Hindlimb muscle (tissue), 1 donor: ENCODE data around the gene TMEM217. TPM values are rescaled to one million over a fixed set of nuclear protein-coding genes. Genes with fewer than 3 reads are reported as not detected.
A peak's percentile ranks its signal among the peaks of the same experiment; 100 is the strongest.

Source experiments
- DNase-seq: peaks from one replicate; pipeline ENCODE4 v3.0.0-alpha.2; 2013
- polyA plus RNA-seq: library from polyadenylated mRNA; unstranded; fragments of 120-200 nt; gene quantifications from one replicate; pipeline ENCODE4 v1.2.1, GENCODE V29; 2013; ENCODE audit not compliant: insufficient read length

TMEM217 gene
- polyA plus RNA-seq, 1 donor: 0.72 TPM

DNA sequence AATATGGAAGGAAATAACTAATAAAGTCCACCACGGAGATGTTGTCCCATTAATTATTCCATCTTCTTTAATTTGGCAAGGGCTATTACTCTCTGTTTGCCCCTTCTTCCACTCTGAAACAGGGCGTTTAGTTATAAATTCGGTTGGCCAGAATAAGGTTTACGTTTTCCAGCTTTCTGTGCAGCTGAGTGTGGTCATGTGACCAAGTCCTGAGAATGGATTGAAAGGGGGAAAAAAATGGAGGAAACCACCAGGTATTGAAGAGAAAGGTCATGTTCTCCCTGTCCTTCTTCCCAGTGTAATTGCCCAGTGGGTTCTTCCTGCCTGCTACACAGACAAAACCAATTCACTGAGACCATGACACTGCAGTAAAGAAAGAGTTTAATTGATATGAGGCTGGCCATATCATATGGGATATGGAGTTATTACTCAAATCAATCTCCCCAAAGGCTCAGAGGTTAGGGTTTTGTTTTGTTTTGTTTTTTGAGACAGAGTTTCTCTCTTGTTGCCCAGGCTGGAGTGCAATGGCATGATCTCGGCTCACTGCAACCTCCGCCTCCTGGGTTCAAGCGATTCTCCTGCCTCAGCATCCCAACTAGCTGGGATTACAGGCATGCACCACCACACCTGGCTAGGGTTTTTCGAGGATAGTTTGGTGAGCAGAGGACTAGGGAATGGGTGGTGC, 14.7 kb downstream of the TMEM217 start:
- no peak for DNase-seq

DNA sequence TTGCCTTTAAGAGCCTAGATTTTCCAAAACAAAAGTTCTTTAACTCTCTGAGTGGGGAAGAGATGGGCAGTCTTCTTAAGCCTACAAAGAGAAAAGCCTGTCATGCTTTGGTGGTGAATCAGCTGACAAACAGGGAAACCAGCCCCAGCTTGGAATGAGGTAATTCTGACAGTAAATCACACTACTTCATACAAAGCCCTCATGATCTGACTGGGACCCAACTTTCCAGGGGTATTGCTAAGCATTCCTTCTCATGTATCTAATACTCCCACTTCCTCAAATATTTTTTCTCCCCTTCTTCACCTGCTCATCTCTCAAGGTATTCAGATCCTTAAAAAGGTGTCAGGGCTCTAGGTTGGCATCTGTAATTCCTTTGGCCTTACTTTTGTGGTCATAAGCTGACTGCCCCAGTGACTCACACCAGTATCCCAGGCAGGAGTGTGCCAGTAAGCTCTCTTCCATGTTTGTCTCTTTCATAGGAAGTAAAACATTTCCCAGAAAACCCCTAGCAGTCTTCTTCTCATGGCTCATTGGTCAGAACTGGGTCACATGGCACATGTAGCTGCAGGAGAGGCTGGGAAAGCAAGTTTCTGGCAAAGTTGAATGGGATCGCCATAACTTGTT, 15.4 kb downstream of the TMEM217 start:
- DNase-seq: no peak

DNA sequence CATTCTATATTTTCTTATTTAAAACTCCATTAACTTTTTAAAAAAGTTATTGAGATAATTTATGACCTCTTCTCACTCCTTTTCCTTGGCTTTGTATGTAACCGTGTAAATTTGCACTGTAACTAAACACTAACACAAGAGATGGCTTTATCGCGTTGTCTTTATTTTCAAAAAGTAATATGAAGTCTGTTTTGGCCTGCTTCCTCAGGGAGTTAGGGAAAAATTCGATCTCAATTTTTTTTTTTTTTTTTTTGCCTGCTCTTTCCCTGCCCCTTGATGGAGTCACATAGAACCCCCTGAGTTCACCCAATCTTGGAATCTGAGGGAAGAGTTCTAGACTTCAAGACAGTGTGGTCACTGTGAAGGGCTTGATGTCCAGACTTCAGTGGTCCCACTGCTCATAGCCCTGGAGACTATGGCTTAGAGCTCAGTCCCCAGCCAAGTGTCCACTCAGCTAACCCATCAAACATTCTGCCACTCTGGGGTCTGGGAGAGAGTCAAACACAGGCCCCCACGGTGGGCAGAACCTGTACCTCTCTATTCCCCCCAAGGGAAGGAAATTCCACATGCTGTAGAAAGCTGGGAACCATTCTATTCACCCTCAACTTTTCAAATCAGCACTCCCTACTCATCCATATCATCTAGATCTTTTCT, 16.0 kb downstream of the TMEM217 start:
- DNase-seq: no peak

DNA sequence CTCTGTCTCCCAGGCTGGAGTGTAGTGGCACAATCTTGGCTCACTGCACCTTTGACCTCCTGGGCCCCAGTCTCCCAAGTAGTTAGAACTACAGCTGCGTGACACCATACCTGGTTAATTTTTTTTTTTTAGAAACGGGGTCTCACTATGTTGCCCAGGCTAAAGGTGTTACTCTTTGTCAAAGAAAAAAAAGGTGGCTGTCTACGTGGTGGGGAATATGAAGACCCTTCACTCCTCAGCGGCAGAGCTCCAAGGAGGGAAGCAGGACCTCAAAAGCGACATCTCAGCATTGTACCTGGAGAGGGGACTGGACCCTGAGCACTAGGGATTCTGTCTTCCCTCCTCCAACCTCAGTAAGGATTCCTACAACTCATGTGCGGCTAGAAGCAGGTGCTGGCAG, 16.8 kb downstream of the TMEM217 start:
- DNase-seq: no peak

GRCh38 chr6:37239950-37240713, 17.8 kb downstream of the TMEM217 start:
- peak; percentile 92 for DNase-seq

DNA sequence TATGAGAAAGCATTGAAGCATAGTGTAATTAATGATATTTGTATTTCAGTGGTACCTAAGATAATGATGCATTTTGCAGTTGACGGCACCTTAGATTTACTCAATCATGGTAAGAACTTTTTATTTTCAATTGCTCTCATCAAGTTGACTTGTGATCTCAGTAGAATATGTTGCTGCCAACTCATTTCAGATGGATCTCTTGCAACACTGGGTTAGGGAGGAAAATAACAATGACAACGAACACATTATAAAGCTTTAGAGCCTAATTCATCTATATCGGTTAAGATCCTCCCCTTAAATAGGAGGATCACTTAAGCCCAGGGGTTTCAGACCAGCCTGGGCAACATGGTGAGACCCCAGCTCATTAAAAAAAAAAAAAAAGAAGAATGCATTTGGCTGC, 18.4 kb downstream of the TMEM217 start:
- DNase-seq: no peak

DNA sequence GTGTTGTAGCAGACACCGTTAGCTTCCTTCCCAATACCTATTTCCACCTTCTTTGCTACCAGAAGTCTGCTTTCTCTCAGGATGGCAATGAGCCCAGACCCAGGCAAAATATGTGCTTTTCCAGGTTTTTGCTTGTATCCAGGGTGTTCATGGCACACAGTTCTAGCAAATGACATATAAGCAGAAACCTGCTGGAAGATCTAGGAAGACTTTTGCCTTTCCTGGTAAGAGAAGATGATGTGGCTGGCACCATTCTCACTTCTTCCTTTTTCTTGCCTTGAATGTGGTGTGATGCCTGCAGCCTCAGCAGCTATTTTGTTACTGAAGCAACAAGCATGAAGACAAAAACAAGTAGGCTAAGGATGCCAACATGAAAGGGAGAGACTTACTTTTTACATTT, 19.6 kb downstream of the TMEM217 start:
- DNase-seq: no peak

GRCh38 chr6:37237789-37238188, 20.2 kb downstream of the TMEM217 start:
- DNase-seq: no peak

DNA sequence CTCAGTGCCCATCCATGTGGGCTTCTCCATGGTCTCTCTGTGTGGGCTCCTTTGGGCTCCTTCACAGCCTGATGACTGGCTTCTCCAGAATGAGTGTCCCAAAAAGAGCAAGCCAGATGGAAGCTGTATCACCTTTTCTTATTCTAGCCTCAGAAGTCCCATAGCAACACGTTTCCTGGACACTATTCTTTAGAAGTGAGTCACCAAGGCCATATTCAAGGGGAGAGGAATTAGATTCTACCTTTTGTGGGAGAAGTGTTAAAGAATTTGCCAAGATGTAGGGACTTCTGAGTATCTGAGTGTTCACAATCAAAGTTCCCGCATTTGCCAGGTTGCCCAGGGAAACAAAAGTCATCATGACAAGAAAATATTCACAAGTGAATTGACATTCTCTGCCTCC, 21.0 kb downstream of the TMEM217 start:
- no peak for DNase-seq

DNA sequence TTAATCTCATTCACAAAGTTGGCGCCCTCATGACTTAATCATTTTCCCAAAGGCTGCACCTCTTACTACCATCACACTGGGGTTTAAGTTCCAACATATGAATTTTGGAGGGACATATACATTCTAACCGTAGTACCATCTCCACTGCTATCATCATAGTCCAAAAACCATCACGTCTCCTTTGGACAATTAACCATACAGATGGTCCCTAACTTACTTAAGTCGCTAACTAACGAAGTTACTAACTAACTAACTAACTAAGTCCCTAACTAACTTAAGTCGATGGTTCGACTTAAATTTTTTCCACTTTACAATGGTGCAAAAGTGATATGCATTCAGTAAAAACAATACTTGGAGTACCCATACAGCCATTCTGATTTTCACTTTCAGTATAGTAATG, 24.4 kb downstream of the TMEM217 start:
- DNase-seq: no peak

GRCh38 chr6:37232430-37233017, 25.4 kb downstream of the TMEM217 start:
- DNase-seq: no peak

GRCh38 chr6:37230104-37230503, 27.8 kb downstream of the TMEM217 start:
- no peak for DNase-seq

DNA sequence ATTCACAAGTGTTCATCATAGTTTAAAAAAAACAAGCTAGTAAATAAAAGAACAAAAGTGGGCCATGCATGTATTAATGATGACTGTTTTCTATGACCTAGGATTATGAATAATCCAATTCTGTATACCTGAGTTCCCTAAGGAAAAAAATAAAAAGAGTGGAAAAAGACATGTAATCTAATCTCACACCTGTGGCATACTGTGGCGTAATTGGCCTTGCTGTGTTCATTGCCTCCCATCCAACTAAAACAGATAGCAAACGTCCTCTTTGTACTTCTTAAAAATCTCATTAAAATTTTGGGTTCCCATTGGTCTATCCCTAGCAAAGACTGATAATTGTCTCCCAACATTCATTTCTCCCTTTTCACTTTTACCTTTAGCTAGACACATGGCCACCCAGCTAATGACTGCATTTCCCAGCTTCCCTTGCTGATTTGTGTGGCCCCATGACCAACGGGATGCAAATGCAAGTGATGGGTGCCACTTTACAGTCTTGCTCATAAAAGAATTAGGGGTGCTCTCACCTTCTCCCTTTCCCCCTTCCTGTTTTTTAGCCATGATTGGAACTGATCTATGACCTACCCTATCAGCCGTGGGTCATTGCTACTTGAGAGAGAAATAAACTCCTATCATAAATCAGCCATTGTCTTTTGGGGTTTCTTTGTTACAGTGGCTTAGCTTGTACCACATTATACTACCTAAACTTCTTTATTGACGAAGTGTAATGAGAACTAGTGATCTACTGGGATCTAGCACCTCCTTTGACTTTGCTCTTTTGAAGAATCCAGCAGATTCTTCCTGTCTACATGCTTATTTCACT, 32.4 kb downstream of the TMEM217 start:
- DNase-seq: no peak

- no peak for DNase-seq
Measured at GRCh38 chr6:37222992-37223391, 35.0 kb downstream of the TMEM217 start.

DNA sequence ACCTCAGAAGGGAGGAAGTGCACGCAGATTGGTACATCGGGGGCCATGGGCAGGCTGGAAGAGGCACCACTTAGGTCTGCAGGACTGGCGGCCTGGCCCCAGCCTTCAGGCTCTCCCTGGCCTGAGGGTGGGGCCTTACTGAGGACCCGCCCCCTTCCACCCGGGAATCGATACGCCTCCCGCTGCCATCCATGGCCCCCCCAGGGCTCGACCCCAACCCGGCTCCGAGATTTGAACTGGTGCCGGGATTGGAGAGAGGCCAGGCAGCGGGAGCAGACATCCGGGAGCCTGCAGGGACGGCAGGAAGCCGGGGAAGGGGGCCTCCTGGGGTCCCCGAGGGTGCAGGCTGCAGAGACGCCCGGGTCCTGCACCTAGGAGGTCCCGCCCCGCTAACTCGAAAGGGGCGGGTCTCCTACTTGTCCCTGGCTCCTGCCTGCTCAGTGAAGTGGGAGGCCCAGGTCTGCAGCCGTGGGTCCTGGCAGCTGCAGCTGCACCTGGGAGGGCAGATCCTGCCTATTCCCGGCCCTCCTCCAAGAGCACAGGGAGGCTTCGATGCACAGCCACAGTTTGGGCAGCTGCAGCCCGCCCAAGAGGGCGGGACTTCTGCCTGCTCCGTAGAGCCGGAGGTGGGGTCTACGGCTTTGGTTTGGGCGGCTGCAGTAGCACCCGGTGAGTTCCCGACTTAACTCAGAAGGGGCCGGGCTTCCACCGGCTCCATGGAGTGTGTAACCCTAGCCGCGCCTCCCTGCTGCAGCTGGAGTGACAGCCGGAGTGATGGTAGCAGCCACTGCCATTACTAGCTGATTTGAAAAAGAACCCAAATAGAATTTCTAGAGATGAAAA, 35.6 kb downstream of the TMEM217 start:
- peak; percentile 83 for DNase-seq

- DNase-seq: no peak
Measured at GRCh38 chr6:37221585-37222124, 36.3 kb downstream of the TMEM217 start.

DNA sequence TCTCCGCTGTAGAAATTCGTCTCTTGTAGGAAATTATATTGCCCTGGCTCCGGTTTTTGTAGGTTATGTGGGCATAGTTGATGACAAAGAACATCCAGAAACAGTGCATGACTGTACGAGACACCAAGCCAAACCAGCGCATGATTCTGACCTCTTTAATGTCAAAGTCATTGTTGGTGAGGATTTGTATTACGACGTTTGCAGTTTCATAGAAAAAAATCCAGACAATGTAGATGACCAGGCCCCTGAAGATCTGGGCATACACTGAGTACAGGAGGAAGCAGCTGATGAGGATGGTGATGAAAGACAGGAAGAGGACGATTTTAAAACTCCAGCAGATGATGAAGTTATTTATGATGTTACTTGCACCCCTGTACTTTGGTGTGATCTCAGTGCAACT, 39.4 kb downstream of the TMEM217 start:
- DNase-seq: no peak

DNA sequence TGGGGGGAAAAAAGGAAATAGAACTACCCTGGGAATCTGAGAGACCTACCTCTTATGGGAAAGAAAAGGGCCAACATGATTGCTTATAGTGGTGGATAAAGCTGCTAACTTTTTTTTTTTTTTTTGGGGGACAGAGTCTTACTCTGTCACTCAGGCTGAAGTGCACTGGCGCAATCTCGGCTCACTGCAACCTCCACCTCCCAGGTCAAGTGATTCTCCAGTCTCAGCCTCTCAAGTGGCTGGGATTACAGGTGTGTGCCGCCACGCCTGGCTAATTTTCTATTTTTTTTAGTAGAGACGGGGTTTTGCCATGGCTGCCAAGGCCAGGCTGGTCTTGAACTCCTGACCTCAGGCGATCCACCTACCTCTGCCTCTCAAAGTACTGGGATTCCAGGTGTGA, 39.9 kb downstream of the TMEM217 start:
- DNase-seq: no peak

DNA sequence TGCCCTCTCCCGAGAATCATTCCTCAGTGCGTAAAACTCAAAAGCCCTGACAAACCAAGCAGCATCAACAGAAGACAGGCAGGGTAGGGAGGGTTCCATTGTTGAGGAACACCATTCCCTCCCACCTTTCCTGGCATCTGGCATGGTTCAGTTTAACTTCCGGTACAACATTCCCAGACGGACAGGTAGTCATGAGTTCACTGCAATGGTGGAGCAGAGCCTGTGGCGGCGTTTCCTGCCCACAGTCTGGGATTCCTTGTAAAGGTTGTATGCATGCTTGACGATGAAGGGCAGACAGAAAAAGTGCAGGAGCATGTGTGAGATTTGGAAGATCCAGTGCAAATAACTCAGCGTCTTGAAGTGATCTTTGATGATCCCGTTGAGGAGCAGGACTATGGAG, 45.7 kb downstream of the TMEM217 start:
- no peak for DNase-seq

- DNase-seq: peak; percentile 83
Measured at GRCh38 chr6:37210313-37210968, 47.5 kb downstream of the TMEM217 start.
